ENCODE measurements around the gene MGAT3.

- TF ChIP-seq CTCF (IDR thresholded peaks at IDR 0.05 in 8 of 11, conservative IDR thresholded peaks at IDR 0.05 in 3 of 11): no peak
- TF ChIP-seq POLR2A (IDR thresholded peaks at IDR 0.05): no peak
Observed at GRCh38 chr22:39429916-39430575, 26.8 kb upstream of the MGAT3 start.

All from spleen (tissue), 7 donors.